Panc1 (cell line): ENCODE data around the gene CORO2B. TPM values are rescaled to one million over a fixed set of nuclear protein-coding genes. Genes with fewer than 3 reads are reported as not detected.

Source experiments
- ATAC-seq: fragments of 200-7000 bp; cut with Tn5 transposase; 2 replicates; pipeline ENCODE4 v1.9.1; 2020; ENCODE audit warnings: mild to moderate bottlenecking, moderate library complexity
- BruUV-seq: library from RNA; stranded (reverse); fragments of 400-500 nt; replicated peaks from 2 replicates; lab custom pipeline; 2021; lab: Mats Ljungman, UMichigan
- CTCF ChIA-PET: fragments of 300-600 bp; sonication (Branson Sonifier 250); formaldehyde crosslinking; loops from one replicate; lab custom pipeline; 2022; ENCODE audit warnings: antibody characterized with exemption; lab: Charles Lee
- POLR2A ChIA-PET: fragments of 300-600 bp; sonication (Branson Sonifier 250); formaldehyde crosslinking; loops from one replicate; lab custom pipeline; 2022; ENCODE audit warnings: antibody characterized with exemption; lab: Charles Lee
- DNase-seq: peaks from one replicate; pipeline ENCODE4 v3.0.0-alpha.2; 2010; ENCODE audit warnings: low read depth, low spot score
- H3K27ac ChIP-seq: 2 replicates; pipeline ENCODE4 v1.5.1; 2011; ENCODE audit warnings: mild to moderate bottlenecking, low read length, inconsistent platforms
- H3K27me3 ChIP-seq: fragments of 200-500 bp; sonication (Bioruptor generic); 2 replicates; pipeline ENCODE4 v1.6.0; 2014; ENCODE audit warnings: low read length, inconsistent platforms; ENCODE audit not compliant: control insufficient read depth, insufficient read depth
- H3K36me3 ChIP-seq: fragments of 200-500 bp; sonication (Bioruptor generic); 2 replicates; pipeline ENCODE4 v1.5.1; 2014; ENCODE audit warnings: inconsistent platforms, mild to moderate bottlenecking, low read length, moderate library complexity; ENCODE audit not compliant: control insufficient read depth, insufficient read depth
- H3K4me1 ChIP-seq: 2 replicates; pipeline ENCODE4 v1.5.1; 2011; ENCODE audit warnings: inconsistent platforms, mild to moderate bottlenecking, low read length, moderate library complexity; ENCODE audit not compliant: control insufficient read depth, insufficient read depth
- H3K4me3 ChIP-seq, 2 experiments: 2 replicates each; pipeline ENCODE4 v1.5.1; 2011 to 2012; ENCODE audit warnings: low read depth in 2 of 2, low read length in 2 of 2, mild to moderate bottlenecking in 2 of 2, inconsistent platforms in 1 of 2, moderate library complexity in 1 of 2
- H3K9me3 ChIP-seq: fragments of 200-500 bp; sonication (Bioruptor generic); 2 replicates; pipeline ENCODE4 v1.5.1; 2014; ENCODE audit warnings: low read depth, mild to moderate bottlenecking, inconsistent platforms, low read length, moderate library complexity; ENCODE audit not compliant: control insufficient read depth, insufficient read depth
- POLR2AphosphoS5 ChIP-seq: IDR thresholded peaks from 2 replicates; pipeline ENCODE4 v1.6.1; 2012; ENCODE audit warnings: mild to moderate bottlenecking, low read depth, low read length, moderate library complexity
- SIN3A ChIP-seq: IDR thresholded peaks from 2 replicates; pipeline ENCODE4 v1.6.1; 2012; ENCODE audit warnings: low read depth, mild to moderate bottlenecking, low read length, moderate library complexity, borderline replicate concordance; ENCODE audit not compliant: insufficient read depth
- TCF7L2 ChIP-seq: IDR thresholded peaks from 2 replicates; pipeline ENCODE4 v1.6.1; 2011; ENCODE audit warnings: mild to moderate bottlenecking, low read depth, low read length, inconsistent platforms
- in situ Hi-C: cut with HindIII; loops from 2 replicates; pipeline ENCODE4 v1.10.0; 2016; ENCODE audit warnings: low sequenced_read_pairs, low pct_unique_long_range_greater_than_20kb
- intact Hi-C: fragments of 100-400 bp; cut with micrococcal nuclease; formaldehyde crosslinking; loops from one replicate; pipeline ENCODE4 v1.10.0; 2022; ENCODE audit not compliant: unreplicated experiment
- total RNA-seq: library from RNA; stranded (reverse); gene quantifications from one replicate; pipeline ENCODE4 v1.2.1, GENCODE V29; 2021; ENCODE audit not compliant: unreplicated experiment
- TF ChIP-seq, protein P1 (sequence below): fragments of 450-650 bp; IDR thresholded peaks from 2 replicates; pipeline ENCODE4 v1.5.1; 2017; ENCODE audit warnings: mild to moderate bottlenecking
- TF ChIP-seq, protein P2 (sequence below), 2 experiments: IDR thresholded peaks; 2 replicates each; pipeline ENCODE4 v1.6.1; 2011 to 2012; ENCODE audit warnings: low read depth in 2 of 2, control low read depth in 1 of 2, low read length in 1 of 2, mild to moderate bottlenecking in 1 of 2, moderate library complexity in 1 of 2; ENCODE audit not compliant: insufficient read depth in 1 of 2

CORO2B gene
- total RNA-seq, 1 experiment from 2014 or later, result 0.36 TPM

DNA sequence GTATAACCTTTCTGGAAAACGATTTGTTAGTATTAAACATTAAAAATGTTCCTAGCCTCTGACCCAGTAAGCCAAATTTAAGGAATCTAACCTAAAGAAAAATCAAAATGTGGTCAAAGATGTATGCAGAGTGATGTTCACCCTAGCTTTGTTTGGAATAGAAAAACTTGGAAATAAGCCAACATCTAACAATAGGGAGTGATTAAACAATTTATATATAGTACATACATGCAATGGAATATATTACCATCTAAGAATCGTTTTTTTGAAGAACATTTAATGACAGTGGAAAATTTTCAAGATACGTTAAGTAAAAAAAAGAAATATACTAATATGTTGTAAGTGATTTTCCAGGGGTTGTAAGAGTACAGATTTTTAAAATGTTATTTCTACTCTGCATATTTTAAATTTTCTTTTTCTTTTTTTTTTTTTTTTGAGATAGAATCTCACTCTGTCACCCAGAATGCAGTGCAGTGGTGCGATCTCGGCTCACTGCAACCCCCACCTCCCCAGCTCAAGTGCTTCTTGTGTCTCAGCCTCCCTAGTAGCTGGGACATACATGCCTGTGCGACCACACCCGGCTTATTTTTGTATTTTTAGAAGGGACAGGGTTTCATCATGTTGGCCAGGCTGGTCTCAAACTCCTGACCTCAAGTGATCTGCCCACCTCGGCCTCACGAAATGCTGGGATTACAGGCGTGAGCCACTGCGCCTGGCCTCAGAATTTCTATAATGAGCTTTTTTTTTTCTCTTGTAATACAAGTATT, 187.0 kb downstream of the CORO2B start:
- H3K9me3 ChIP-seq, result no peaks in the 10 kb centered on the region
- ATAC-seq (no peak), DNase-seq (no peak)
- CTCF ChIA-PET, result no interaction called here
- POLR2A ChIA-PET, result interaction anchor here (0.6 kb wide), 1 partner anchor 59 kb away, joined by 4 read pairs; no protein-coding TSS in a partner anchor
- H3K27me3 ChIP-seq, result peaks cover 12% of the 10 kb centered on the region; the same call in 1 of the 2 replicates
- TF ChIP-seq TCF7L2 (no peak), POLR2AphosphoS5 (no peak), SIN3A (no peak)
- TF ChIP-seq, protein P1, sequence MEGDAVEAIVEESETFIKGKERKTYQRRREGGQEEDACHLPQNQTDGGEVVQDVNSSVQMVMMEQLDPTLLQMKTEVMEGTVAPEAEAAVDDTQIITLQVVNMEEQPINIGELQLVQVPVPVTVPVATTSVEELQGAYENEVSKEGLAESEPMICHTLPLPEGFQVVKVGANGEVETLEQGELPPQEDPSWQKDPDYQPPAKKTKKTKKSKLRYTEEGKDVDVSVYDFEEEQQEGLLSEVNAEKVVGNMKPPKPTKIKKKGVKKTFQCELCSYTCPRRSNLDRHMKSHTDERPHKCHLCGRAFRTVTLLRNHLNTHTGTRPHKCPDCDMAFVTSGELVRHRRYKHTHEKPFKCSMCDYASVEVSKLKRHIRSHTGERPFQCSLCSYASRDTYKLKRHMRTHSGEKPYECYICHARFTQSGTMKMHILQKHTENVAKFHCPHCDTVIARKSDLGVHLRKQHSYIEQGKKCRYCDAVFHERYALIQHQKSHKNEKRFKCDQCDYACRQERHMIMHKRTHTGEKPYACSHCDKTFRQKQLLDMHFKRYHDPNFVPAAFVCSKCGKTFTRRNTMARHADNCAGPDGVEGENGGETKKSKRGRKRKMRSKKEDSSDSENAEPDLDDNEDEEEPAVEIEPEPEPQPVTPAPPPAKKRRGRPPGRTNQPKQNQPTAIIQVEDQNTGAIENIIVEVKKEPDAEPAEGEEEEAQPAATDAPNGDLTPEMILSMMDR, result no peak
- TF ChIP-seq, protein P2, sequence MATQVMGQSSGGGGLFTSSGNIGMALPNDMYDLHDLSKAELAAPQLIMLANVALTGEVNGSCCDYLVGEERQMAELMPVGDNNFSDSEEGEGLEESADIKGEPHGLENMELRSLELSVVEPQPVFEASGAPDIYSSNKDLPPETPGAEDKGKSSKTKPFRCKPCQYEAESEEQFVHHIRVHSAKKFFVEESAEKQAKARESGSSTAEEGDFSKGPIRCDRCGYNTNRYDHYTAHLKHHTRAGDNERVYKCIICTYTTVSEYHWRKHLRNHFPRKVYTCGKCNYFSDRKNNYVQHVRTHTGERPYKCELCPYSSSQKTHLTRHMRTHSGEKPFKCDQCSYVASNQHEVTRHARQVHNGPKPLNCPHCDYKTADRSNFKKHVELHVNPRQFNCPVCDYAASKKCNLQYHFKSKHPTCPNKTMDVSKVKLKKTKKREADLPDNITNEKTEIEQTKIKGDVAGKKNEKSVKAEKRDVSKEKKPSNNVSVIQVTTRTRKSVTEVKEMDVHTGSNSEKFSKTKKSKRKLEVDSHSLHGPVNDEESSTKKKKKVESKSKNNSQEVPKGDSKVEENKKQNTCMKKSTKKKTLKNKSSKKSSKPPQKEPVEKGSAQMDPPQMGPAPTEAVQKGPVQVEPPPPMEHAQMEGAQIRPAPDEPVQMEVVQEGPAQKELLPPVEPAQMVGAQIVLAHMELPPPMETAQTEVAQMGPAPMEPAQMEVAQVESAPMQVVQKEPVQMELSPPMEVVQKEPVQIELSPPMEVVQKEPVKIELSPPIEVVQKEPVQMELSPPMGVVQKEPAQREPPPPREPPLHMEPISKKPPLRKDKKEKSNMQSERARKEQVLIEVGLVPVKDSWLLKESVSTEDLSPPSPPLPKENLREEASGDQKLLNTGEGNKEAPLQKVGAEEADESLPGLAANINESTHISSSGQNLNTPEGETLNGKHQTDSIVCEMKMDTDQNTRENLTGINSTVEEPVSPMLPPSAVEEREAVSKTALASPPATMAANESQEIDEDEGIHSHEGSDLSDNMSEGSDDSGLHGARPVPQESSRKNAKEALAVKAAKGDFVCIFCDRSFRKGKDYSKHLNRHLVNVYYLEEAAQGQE (IDR thresholded peaks at IDR 0.05; ENCODE audit: insufficient read depth in 1 of 2, low read depth in 2 of 2, low read length in 1 of 2), result no peak
- H3K36me3 ChIP-seq, result no peaks in the 10 kb centered on the region
- no peaks in the 10 kb centered on the region for H3K4me1 ChIP-seq
- H3K27ac ChIP-seq, result no peak overlapping the region
- no peak overlapping the region for H3K4me3 ChIP-seq
- intact Hi-C loops (no loop called here), in situ Hi-C loops (no loop called here)
- BruUV-seq, result no TSS peak

- TF ChIP-seq, protein P2 (IDR thresholded peaks at IDR 0.05; ENCODE audit: insufficient read depth in 1 of 2, low read depth in 2 of 2, low read length in 1 of 2), result no peak
- TF ChIP-seq SIN3A (no peak), POLR2AphosphoS5 (no peak), TCF7L2 (no peak)
- TF ChIP-seq, protein P1, result no peak
- ATAC-seq, result no peak
- in situ Hi-C loops, result no loop called here
- intact Hi-C loops, result no loop called here
- H3K9me3 ChIP-seq, result no peaks in the 10 kb centered on the region
- no peaks in the 10 kb centered on the region for H3K27me3 ChIP-seq
- CTCF ChIA-PET, result no interaction called here
- no peak overlapping the region for H3K27ac ChIP-seq
- H3K36me3 ChIP-seq, result no peaks in the 10 kb centered on the region
- H3K4me3 ChIP-seq, result no peak overlapping the region
- no peaks in the 10 kb centered on the region for H3K4me1 ChIP-seq
- DNase-seq, result no peak
- POLR2A ChIA-PET, result no interaction called here
- BruUV-seq, result no TSS peak
Measured at GRCh38 chr15:68767833-68768232, 189.0 kb downstream of the CORO2B start.
